ENCODE results near the gene OCSTAMP.

Gene OCSTAMP

GRCh38 chr20:46572153-46572552 lies 21.7 kb upstream of the OCSTAMP start:
- no peaks in the 10 kb centered on the region for H3K9me3 ChIP-seq (replicated peaks; ENCODE audit: low read length)
- H3K36me3 ChIP-seq (ENCODE audit: insufficient read depth, low read length): no peaks in the 10 kb centered on the region
- H3K4me1 ChIP-seq (ENCODE audit: control insufficient read depth, insufficient read depth, low read length): no peaks in the 10 kb centered on the region
- no peak overlapping the region for H3K4me2 ChIP-seq (ENCODE audit: low read length)
- peaks cover 23% of the 10 kb centered on the region for H3K27me3 ChIP-seq (ENCODE audit: control insufficient read depth, insufficient read depth, low read length)
- H3K4me3 ChIP-seq (ENCODE audit: low read length): no peak overlapping the region
- H3K9ac ChIP-seq (ENCODE audit: low read depth, low read length): no peak overlapping the region

DNA sequence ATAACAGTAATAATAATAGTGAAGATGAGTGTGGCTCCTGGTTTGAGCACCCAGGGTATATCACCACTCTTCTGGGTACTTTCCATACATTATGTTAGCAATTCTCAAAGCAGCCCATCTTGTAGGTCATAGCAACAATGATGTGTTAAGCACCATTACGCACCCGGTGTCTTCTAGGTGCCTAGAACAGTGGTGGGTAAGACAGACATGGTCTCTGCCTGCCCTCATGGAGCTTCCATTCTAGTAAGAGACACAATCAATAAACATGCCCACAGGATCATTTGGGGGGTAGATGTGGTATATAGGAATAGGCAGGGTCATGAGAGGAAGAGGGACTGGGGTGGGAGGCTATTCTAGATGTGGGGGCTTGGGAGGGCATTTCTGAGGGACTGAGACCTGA lies 21.0 kb upstream of the OCSTAMP start:
- no peak overlapping the region for H3K4me2 ChIP-seq (ENCODE audit: low read length)
- H3K9ac ChIP-seq (ENCODE audit: low read depth, low read length): no peak overlapping the region
- H3K4me1 ChIP-seq (ENCODE audit: control insufficient read depth, insufficient read depth, low read length): no peaks in the 10 kb centered on the region
- H3K27me3 ChIP-seq (ENCODE audit: control insufficient read depth, insufficient read depth, low read length): peaks cover 23% of the 10 kb centered on the region
- H3K9me3 ChIP-seq (replicated peaks; ENCODE audit: low read length): no peaks in the 10 kb centered on the region
- H3K36me3 ChIP-seq (ENCODE audit: insufficient read depth, low read length): no peaks in the 10 kb centered on the region
- H3K4me3 ChIP-seq (ENCODE audit: low read length): no peak overlapping the region

DNA sequence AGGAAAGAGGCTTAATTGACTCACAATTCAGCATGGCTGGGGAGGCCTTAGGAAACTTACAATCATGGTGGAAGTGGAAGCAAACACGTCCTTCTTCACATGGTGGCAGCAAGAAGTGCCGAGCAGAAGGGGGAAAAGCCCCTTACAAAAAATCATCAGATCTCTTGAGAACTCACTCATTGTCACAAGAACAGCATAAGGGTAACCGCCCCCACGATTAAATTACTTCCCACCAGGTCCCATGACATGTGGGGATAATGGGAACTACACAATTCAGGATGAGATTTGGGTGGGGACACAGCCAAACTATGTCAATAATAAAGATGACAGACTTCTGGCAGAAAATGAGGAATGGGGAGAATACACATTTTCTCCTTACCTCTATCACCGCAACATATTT lies 20.5 kb upstream of the OCSTAMP start:
- no peak overlapping the region for H3K4me3 ChIP-seq (ENCODE audit: low read length)
- no peak overlapping the region for H3K9ac ChIP-seq (ENCODE audit: low read depth, low read length)
- no peaks in the 10 kb centered on the region for H3K9me3 ChIP-seq (replicated peaks; ENCODE audit: low read length)
- no peak overlapping the region for H3K4me2 ChIP-seq (ENCODE audit: low read length)
- no peaks in the 10 kb centered on the region for H3K4me1 ChIP-seq (ENCODE audit: control insufficient read depth, insufficient read depth, low read length)
- peaks cover 23% of the 10 kb centered on the region for H3K27me3 ChIP-seq (ENCODE audit: control insufficient read depth, insufficient read depth, low read length)
- H3K36me3 ChIP-seq (ENCODE audit: insufficient read depth, low read length): no peaks in the 10 kb centered on the region

- Histone ChIP-seq H3K9me3 (replicated peaks; ENCODE audit: low read length) (no peaks in the 10 kb centered on the region), H3K36me3 (ENCODE audit: insufficient read depth, low read length) (no peaks in the 10 kb centered on the region)
Measured at GRCh38 chr20:46569961-46570360, 19.5 kb upstream of the OCSTAMP start.

GRCh38 chr20:46568570-46569129 lies 18.2 kb upstream of the OCSTAMP start:
- no peaks in the 10 kb centered on the region for H3K36me3 ChIP-seq (ENCODE audit: insufficient read depth, low read length)
- H3K4me3 ChIP-seq (ENCODE audit: low read length): no peak overlapping the region
- H3K9me3 ChIP-seq (replicated peaks; ENCODE audit: low read length): no peaks in the 10 kb centered on the region
- peaks cover 23% of the 10 kb centered on the region for H3K27me3 ChIP-seq (ENCODE audit: control insufficient read depth, insufficient read depth, low read length)
- no peaks in the 10 kb centered on the region for H3K4me1 ChIP-seq (ENCODE audit: control insufficient read depth, insufficient read depth, low read length)
- no peak overlapping the region for H3K4me2 ChIP-seq (ENCODE audit: low read length)
- H3K9ac ChIP-seq (ENCODE audit: low read depth, low read length): no peak overlapping the region

More at GRCh38 chr20:46569961-46570360, 19.5 kb upstream of the OCSTAMP start:
- H3K4me3 ChIP-seq (ENCODE audit: low read length): no peak overlapping the region
- H3K4me2 ChIP-seq (ENCODE audit: low read length): no peak overlapping the region
- H3K4me1 ChIP-seq (ENCODE audit: control insufficient read depth, insufficient read depth, low read length): no peaks in the 10 kb centered on the region
- no peak overlapping the region for H3K9ac ChIP-seq (ENCODE audit: low read depth, low read length)
- H3K27me3 ChIP-seq (ENCODE audit: control insufficient read depth, insufficient read depth, low read length): peaks cover 23% of the 10 kb centered on the region

DNA sequence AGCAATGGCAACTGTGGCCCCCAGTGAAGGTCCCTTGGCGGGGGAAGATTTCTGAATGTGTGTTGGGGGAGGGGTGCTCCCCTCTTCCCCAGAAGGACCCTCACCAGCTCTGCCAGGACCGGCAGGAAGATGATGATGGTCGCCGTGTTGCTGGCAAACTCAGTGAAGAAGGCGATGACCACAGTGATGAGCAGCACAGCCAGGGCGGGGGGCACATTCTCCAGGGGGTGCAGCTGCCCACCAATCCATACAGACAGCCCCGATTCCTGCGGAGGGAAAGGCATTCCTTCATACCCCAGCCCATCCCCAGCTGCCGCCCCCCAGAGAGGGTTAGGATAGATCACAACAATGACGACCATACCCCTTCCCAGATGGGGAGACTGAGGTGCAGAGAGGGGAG lies 15.7 kb upstream of the OCSTAMP start:
- no peaks in the 10 kb centered on the region for H3K4me1 ChIP-seq (ENCODE audit: control insufficient read depth, insufficient read depth, low read length)
- peaks cover 12% of the 10 kb centered on the region for H3K27me3 ChIP-seq (ENCODE audit: control insufficient read depth, insufficient read depth, low read length)
- H3K4me2 ChIP-seq (ENCODE audit: low read length): no peak overlapping the region
- H3K9me3 ChIP-seq (replicated peaks; ENCODE audit: low read length): no peaks in the 10 kb centered on the region
- no peak overlapping the region for H3K9ac ChIP-seq (ENCODE audit: low read depth, low read length)
- no peak overlapping the region for H3K4me3 ChIP-seq (ENCODE audit: low read length)
- H3K36me3 ChIP-seq (ENCODE audit: insufficient read depth, low read length): no peaks in the 10 kb centered on the region

GRCh38 chr20:46564241-46564957 lies 13.9 kb upstream of the OCSTAMP start:
- no peaks in the 10 kb centered on the region for H3K36me3 ChIP-seq (ENCODE audit: insufficient read depth, low read length)
- peaks cover 5% of the 10 kb centered on the region for H3K27me3 ChIP-seq (ENCODE audit: control insufficient read depth, insufficient read depth, low read length)
- H3K9ac ChIP-seq (ENCODE audit: low read depth, low read length): no peak overlapping the region
- no peaks in the 10 kb centered on the region for H3K4me1 ChIP-seq (ENCODE audit: control insufficient read depth, insufficient read depth, low read length)
- H3K4me3 ChIP-seq (ENCODE audit: low read length): no peak overlapping the region
- no peaks in the 10 kb centered on the region for H3K9me3 ChIP-seq (replicated peaks; ENCODE audit: low read length)
- H3K4me2 ChIP-seq (ENCODE audit: low read length): no peak overlapping the region

DNA sequence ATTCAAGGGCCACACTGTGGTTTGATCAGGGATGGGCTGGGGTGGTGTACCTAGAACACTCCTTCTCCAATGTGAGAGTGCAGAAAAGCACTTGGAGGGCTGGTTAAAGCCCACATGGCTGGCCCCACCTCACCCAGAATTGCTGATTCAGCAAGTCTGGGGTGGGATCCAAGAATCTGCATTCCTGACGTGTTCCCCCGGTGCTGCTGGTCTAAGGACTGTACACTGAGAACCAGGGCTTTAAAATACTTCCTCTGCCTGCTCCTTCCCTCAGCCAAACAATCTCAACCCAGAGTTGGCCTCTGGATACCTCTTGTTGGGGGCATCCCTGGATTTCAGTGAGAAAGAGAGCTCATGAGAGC lies 13.4 kb upstream of the OCSTAMP start:
- no peaks in the 10 kb centered on the region for H3K4me1 ChIP-seq (ENCODE audit: control insufficient read depth, insufficient read depth, low read length)
- no peaks in the 10 kb centered on the region for H3K36me3 ChIP-seq (ENCODE audit: insufficient read depth, low read length)
- peaks cover 5% of the 10 kb centered on the region for H3K27me3 ChIP-seq (ENCODE audit: control insufficient read depth, insufficient read depth, low read length)
- H3K9ac ChIP-seq (ENCODE audit: low read depth, low read length): no peak overlapping the region
- H3K4me2 ChIP-seq (ENCODE audit: low read length): no peak overlapping the region
- no peaks in the 10 kb centered on the region for H3K9me3 ChIP-seq (replicated peaks; ENCODE audit: low read length)
- no peak overlapping the region for H3K4me3 ChIP-seq (ENCODE audit: low read length)

DNA sequence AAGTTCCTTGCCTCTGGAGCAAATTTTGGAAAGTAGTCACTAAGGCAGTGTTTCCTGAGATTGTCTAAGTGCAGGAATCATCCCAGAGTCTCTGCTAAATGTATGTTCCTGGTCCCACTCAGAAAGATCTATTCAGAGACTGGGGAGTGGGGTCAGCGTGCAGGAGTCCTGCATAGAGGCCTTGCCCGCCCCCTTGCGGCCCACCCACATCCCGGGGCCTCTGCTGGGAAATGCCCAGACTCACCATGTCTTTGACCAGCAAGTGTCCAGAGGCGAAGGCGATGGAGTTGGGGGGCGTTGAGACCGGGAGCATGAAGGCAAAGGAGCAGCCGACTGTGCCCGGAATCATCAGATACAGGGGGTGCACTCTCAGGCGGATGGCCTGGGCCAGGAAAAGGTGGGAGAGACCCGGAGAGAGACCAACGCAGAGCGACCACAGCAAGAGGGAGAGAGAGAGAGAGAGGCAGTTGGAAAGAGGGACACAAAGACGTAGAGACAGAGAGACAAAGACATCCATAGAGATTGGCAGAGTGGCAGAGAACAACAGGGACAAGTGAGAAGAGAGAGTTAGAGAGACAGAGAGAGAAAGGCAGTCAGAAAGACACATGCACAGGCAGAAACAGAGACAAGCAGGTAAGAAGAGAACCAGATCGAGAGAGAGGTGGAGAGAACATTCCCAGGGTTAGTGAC lies 12.9 kb upstream of the OCSTAMP start:
- Histone ChIP-seq H3K36me3 (ENCODE audit: insufficient read depth, low read length) (no peaks in the 10 kb centered on the region), H3K4me1 (ENCODE audit: control insufficient read depth, insufficient read depth, low read length) (no peaks in the 10 kb centered on the region), H3K4me3 (ENCODE audit: low read length) (no peak overlapping the region), H3K9ac (ENCODE audit: low read depth, low read length) (no peak overlapping the region), H3K27me3 (ENCODE audit: control insufficient read depth, insufficient read depth, low read length) (peaks cover 3% of the 10 kb centered on the region), H3K4me2 (ENCODE audit: low read length) (peak overlapping the region; percentile 75), H3K9me3 (replicated peaks; ENCODE audit: low read length) (no peaks in the 10 kb centered on the region)

GRCh38 chr20:46562373-46563169 lies 12.1 kb upstream of the OCSTAMP start:
- peaks cover 3% of the 10 kb centered on the region for H3K27me3 ChIP-seq (ENCODE audit: control insufficient read depth, insufficient read depth, low read length)
- H3K9ac ChIP-seq (ENCODE audit: low read depth, low read length): no peak overlapping the region

GRCh38 chr20:46562009-46562372 lies 11.5 kb upstream of the OCSTAMP start:
- H3K9ac ChIP-seq (ENCODE audit: low read depth, low read length): no peak overlapping the region
- peak overlapping the region; percentile 75 for H3K4me2 ChIP-seq (ENCODE audit: low read length)
- no peak overlapping the region for H3K4me3 ChIP-seq (ENCODE audit: low read length)

More at GRCh38 chr20:46562373-46563169, 12.1 kb upstream of the OCSTAMP start:
- Histone ChIP-seq H3K4me2 (ENCODE audit: low read length) (peak overlapping the region; percentile 75), H3K9me3 (replicated peaks; ENCODE audit: low read length) (no peaks in the 10 kb centered on the region), H3K36me3 (ENCODE audit: insufficient read depth, low read length) (no peaks in the 10 kb centered on the region), H3K4me3 (ENCODE audit: low read length) (peak overlapping the region; percentile 40), H3K4me1 (ENCODE audit: control insufficient read depth, insufficient read depth, low read length) (no peaks in the 10 kb centered on the region)

More at GRCh38 chr20:46562009-46562372, 11.5 kb upstream of the OCSTAMP start:
- Histone ChIP-seq H3K36me3 (ENCODE audit: insufficient read depth, low read length) (no peaks in the 10 kb centered on the region), H3K4me1 (ENCODE audit: control insufficient read depth, insufficient read depth, low read length) (no peaks in the 10 kb centered on the region), H3K27me3 (ENCODE audit: control insufficient read depth, insufficient read depth, low read length) (no peaks in the 10 kb centered on the region), H3K9me3 (replicated peaks; ENCODE audit: low read length) (no peaks in the 10 kb centered on the region)

All from skeletal muscle satellite cell (primary cell).